HEK293 (cell line): Measurements from ENCODE around the gene SLC25A6.

Experiments used
- HOXA7 ChIP-seq: sonication (generic); formaldehyde crosslinking; IDR thresholded peaks from 2 replicates; pipeline ENCODE4 v1.8.1; 2022; ENCODE audit warnings: missing genetic modification reagents, borderline replicate concordance
- HOXD13 ChIP-seq: sonication (generic); formaldehyde crosslinking; IDR thresholded peaks from 2 replicates; pipeline ENCODE4 v1.8.0; 2022; ENCODE audit warnings: missing genetic modification reagents, borderline replicate concordance
- KLF10 ChIP-seq: fragments of 450-650 bp; IDR thresholded peaks from 2 replicates; pipeline ENCODE4 v1.5.1; 2018; ENCODE audit warnings: missing biosample characterization, mild to moderate bottlenecking, missing genetic modification characterization
- KLF8 ChIP-seq: fragments of 450-650 bp; formaldehyde crosslinking; IDR thresholded peaks from 2 replicates; pipeline ENCODE4 v1.5.1; 2016; ENCODE audit warnings: missing biosample characterization, missing genetic modification characterization
- KLF9 ChIP-seq: fragments of 450-650 bp; formaldehyde crosslinking; IDR thresholded peaks from 2 replicates; pipeline ENCODE4 v1.5.1; 2016; ENCODE audit warnings: missing biosample characterization, missing genetic modification characterization, low read depth
- RBAK ChIP-seq: fragments of 450-650 bp; formaldehyde crosslinking; IDR thresholded peaks from 2 replicates; pipeline ENCODE4 v1.5.1; 2016; ENCODE audit warnings: missing biosample characterization, missing genetic modification characterization
- SCRT1 ChIP-seq: fragments of 450-650 bp; formaldehyde crosslinking; IDR thresholded peaks from 2 replicates; pipeline ENCODE4 v1.5.1; 2016; ENCODE audit warnings: missing biosample characterization, missing genetic modification characterization, borderline replicate concordance
- SP3 ChIP-seq: fragments of 450-650 bp; formaldehyde crosslinking; IDR thresholded peaks from 2 replicates; pipeline ENCODE4 v1.5.1; 2016; ENCODE audit warnings: missing biosample characterization, missing genetic modification characterization
- WT1 ChIP-seq: fragments of 450-650 bp; formaldehyde crosslinking; IDR thresholded peaks from 2 replicates; pipeline ENCODE4 v1.5.1; 2016; ENCODE audit warnings: missing biosample characterization, missing genetic modification characterization
- ZIC2 ChIP-seq: fragments of 450-650 bp; formaldehyde crosslinking; IDR thresholded peaks from 2 replicates; pipeline ENCODE4 v1.5.1; 2016; ENCODE audit warnings: missing biosample characterization, missing genetic modification characterization
- ZNF121 ChIP-seq: fragments of 450-650 bp; formaldehyde crosslinking; IDR thresholded peaks from 2 replicates; pipeline ENCODE4 v1.5.1; 2016; ENCODE audit warnings: missing biosample characterization, missing genetic modification characterization
- ZNF266 ChIP-seq: fragments of 450-650 bp; formaldehyde crosslinking; IDR thresholded peaks from 2 replicates; pipeline ENCODE4 v1.5.1; 2016; ENCODE audit warnings: missing biosample characterization, missing genetic modification characterization, low read depth
- ZNF274 ChIP-seq, 2 experiments: fragments of 200-500 bp in 1 of 2; fragments of 450-650 bp in 1 of 2; sonication (Bioruptor generic) in 1 of 2; formaldehyde crosslinking in 1 of 2; IDR thresholded peaks; 2 replicates each; pipeline versions ENCODE4 v1.5.1 to v1.6.1; 2014 to 2016; ENCODE audit warnings: borderline replicate concordance in 1 of 2, inconsistent platforms in 1 of 2, low read length in 1 of 2, missing biosample characterization in 1 of 2, missing genetic modification characterization in 1 of 2
- ZNF280C ChIP-seq: fragments of 450-650 bp; formaldehyde crosslinking; IDR thresholded peaks from 2 replicates; pipeline ENCODE4 v1.5.1; 2016; ENCODE audit warnings: missing biosample characterization, missing genetic modification characterization
- ZNF324 ChIP-seq: fragments of 450-650 bp; formaldehyde crosslinking; IDR thresholded peaks from 2 replicates; pipeline ENCODE4 v1.5.1; 2016; ENCODE audit warnings: missing biosample characterization, missing genetic modification characterization
- ZNF341 ChIP-seq: fragments of 450-650 bp; formaldehyde crosslinking; IDR thresholded peaks from 2 replicates; pipeline ENCODE4; 2016; ENCODE audit warnings: low read depth, missing biosample characterization, missing genetic modification characterization
- ZNF354C ChIP-seq: fragments of 450-650 bp; formaldehyde crosslinking; IDR thresholded peaks from 2 replicates; pipeline ENCODE4 v1.5.1; 2016; ENCODE audit warnings: missing biosample characterization, missing genetic modification characterization, low read depth, borderline replicate concordance
- ZNF416 ChIP-seq: fragments of 450-650 bp; formaldehyde crosslinking; IDR thresholded peaks from 2 replicates; pipeline ENCODE4 v1.5.1; 2016; ENCODE audit warnings: missing biosample characterization, missing genetic modification characterization
- ZNF449 ChIP-seq: fragments of 450-650 bp; formaldehyde crosslinking; IDR thresholded peaks from 2 replicates; pipeline ENCODE4 v1.5.1; 2017; ENCODE audit warnings: missing biosample characterization, mild to moderate bottlenecking, missing genetic modification characterization, moderate library complexity
- ZNF747 ChIP-seq: fragments of 450-650 bp; formaldehyde crosslinking; IDR thresholded peaks from 2 replicates; pipeline ENCODE4 v1.5.1; 2016; ENCODE audit warnings: missing biosample characterization, missing genetic modification characterization
- ZNF777 ChIP-seq: fragments of 450-650 bp; formaldehyde crosslinking; IDR thresholded peaks from 2 replicates; pipeline ENCODE4 v1.5.1; 2017; ENCODE audit warnings: missing biosample characterization, missing genetic modification characterization, borderline replicate concordance
- ZNF837 ChIP-seq: fragments of 450-650 bp; formaldehyde crosslinking; IDR thresholded peaks from 2 replicates; pipeline ENCODE4 v1.5.1; 2016; ENCODE audit warnings: missing biosample characterization, missing genetic modification characterization
- ZSCAN16 ChIP-seq: fragments of 450-650 bp; formaldehyde crosslinking; IDR thresholded peaks from 2 replicates; pipeline ENCODE4 v1.5.1; 2016; ENCODE audit warnings: missing biosample characterization, missing genetic modification characterization
- ZSCAN18 ChIP-seq: fragments of 450-650 bp; formaldehyde crosslinking; IDR thresholded peaks from 2 replicates; pipeline ENCODE4 v1.5.1; 2016; ENCODE audit warnings: missing biosample characterization, missing genetic modification characterization
- ZSCAN23 ChIP-seq: fragments of 450-650 bp; formaldehyde crosslinking; IDR thresholded peaks from 2 replicates; pipeline ENCODE4 v1.5.1; 2016; ENCODE audit warnings: missing biosample characterization, missing genetic modification characterization
- TF ChIP-seq, protein P1 (sequence below): fragments of 450-650 bp; formaldehyde crosslinking; IDR thresholded peaks from 2 replicates; pipeline ENCODE4 v1.5.1; 2016; ENCODE audit warnings: missing biosample characterization, missing genetic modification characterization
- TF ChIP-seq, protein P2 (sequence below): fragments of 450-650 bp; formaldehyde crosslinking; IDR thresholded peaks from 2 replicates; pipeline ENCODE4 v1.5.1; 2016; ENCODE audit warnings: missing biosample characterization, missing genetic modification characterization
- TF ChIP-seq, protein P3 (sequence below): fragments of 450-650 bp; formaldehyde crosslinking; IDR thresholded peaks from 2 replicates; pipeline ENCODE4; 2016; ENCODE audit warnings: missing biosample characterization, missing genetic modification characterization
- TF ChIP-seq, protein P4 (sequence below): fragments of 450-650 bp; formaldehyde crosslinking; IDR thresholded peaks from 2 replicates; pipeline ENCODE4 v1.5.1; 2016; ENCODE audit warnings: missing biosample characterization, missing genetic modification characterization

Gene SLC25A6

GRCh38 chrX:1421433-1422134 is 29.7 kb upstream of the SLC25A6 start (continued):
- no peak for TF ChIP-seq ZNF449 (tag by site-specific recombination)
- no peak for TF ChIP-seq ZIC2 (tag by site-specific recombination)
- TF ChIP-seq, protein P1, sequence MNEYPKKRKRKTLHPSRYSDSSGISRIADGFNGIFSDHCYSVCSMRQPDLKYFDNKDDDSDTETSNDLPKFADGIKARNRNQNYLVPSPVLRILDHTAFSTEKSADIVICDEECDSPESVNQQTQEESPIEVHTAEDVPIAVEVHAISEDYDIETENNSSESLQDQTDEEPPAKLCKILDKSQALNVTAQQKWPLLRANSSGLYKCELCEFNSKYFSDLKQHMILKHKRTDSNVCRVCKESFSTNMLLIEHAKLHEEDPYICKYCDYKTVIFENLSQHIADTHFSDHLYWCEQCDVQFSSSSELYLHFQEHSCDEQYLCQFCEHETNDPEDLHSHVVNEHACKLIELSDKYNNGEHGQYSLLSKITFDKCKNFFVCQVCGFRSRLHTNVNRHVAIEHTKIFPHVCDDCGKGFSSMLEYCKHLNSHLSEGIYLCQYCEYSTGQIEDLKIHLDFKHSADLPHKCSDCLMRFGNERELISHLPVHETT (tag by site-specific recombination): peak; percentile 63
- TF ChIP-seq SCRT1 (tag by site-specific recombination): no peak
- TF ChIP-seq ZSCAN18 (tag by site-specific recombination): no peak
- TF ChIP-seq ZSCAN16 (tag by site-specific recombination): no peak
- TF ChIP-seq, protein P2, sequence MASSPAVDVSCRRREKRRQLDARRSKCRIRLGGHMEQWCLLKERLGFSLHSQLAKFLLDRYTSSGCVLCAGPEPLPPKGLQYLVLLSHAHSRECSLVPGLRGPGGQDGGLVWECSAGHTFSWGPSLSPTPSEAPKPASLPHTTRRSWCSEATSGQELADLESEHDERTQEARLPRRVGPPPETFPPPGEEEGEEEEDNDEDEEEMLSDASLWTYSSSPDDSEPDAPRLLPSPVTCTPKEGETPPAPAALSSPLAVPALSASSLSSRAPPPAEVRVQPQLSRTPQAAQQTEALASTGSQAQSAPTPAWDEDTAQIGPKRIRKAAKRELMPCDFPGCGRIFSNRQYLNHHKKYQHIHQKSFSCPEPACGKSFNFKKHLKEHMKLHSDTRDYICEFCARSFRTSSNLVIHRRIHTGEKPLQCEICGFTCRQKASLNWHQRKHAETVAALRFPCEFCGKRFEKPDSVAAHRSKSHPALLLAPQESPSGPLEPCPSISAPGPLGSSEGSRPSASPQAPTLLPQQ: no peak
- no peak for TF ChIP-seq ZNF274 (IDR thresholded peaks at IDR 0.05; ENCODE audit: low read length)
- no peak for TF ChIP-seq ZNF274 (tag by site-specific recombination; IDR thresholded peaks at IDR 0.05; ENCODE audit: borderline replicate concordance)
- TF ChIP-seq ZNF121 (tag by site-specific recombination): no peak
- no peak for TF ChIP-seq ZNF747 (tag by site-specific recombination)
- TF ChIP-seq HOXA7: no peak
- TF ChIP-seq SP3 (tag by site-specific recombination): no peak
- no peak for TF ChIP-seq ZNF777 (tag by site-specific recombination)
- TF ChIP-seq HOXD13: no peak
- no peak for TF ChIP-seq KLF9 (tag by site-specific recombination)
- TF ChIP-seq WT1 (tag by site-specific recombination): no peak
- TF ChIP-seq ZNF354C (tag by site-specific recombination): 0 out of 2 replicates have a peak, but pooled peaks have one; percentile 12
- 0 out of 2 replicates have a peak, but pooled peaks have one; percentile 41 for TF ChIP-seq RBAK
- no peak for TF ChIP-seq ZNF266 (tag by site-specific recombination)
- TF ChIP-seq, protein P3, sequence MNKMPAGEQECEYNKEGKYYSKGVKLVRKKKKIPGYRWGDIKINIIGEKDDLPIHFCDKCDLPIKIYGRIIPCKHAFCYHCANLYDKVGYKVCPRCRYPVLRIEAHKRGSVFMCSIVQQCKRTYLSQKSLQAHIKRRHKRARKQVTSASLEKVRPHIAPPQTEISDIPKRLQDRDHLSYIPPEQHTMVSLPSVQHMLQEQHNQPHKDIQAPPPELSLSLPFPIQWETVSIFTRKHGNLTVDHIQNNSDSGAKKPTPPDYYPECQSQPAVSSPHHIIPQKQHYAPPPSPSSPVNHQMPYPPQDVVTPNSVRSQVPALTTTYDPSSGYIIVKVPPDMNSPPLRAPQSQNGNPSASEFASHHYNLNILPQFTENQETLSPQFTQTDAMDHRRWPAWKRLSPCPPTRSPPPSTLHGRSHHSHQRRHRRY (tag by site-specific recombination): no peak
- TF ChIP-seq ZNF324 (tag by site-specific recombination): peak; percentile 64; the same call in 1 of the 2 replicates
- no peak for TF ChIP-seq KLF10 (tag by site-specific recombination)
- TF ChIP-seq, protein P4, sequence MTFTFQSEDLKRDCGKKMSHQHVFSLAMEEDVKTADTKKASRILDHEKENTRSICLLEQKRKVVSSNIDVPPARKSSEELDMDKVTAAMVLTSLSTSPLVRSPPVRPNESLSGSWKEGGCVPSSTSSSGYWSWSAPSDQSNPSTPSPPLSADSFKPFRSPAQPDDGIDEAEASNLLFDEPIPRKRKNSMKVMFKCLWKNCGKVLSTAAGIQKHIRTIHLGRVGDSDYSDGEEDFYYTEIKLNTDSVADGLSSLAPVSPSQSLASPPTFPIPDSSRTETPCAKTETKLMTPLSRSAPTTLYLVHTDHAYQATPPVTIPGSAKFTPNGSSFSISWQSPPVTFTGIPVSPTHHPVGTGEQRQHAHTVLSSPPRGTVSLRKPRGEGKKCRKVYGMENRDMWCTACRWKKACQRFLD: no peak
- peak; percentile 73 for TF ChIP-seq KLF8 (tag by site-specific recombination)
- TF ChIP-seq ZNF341 (tag by site-specific recombination): no peak
- TF ChIP-seq ZNF837 (tag by site-specific recombination): no peak
- TF ChIP-seq ZSCAN23 (tag by site-specific recombination): no peak
- 0 out of 2 replicates have a peak, but pooled peaks have one; percentile 21 for TF ChIP-seq ZNF416 (tag by site-specific recombination)
- TF ChIP-seq ZNF280C (tag by site-specific recombination): no peak
